Lower leg skin (tissue), 3 donors: ENCODE data around the gene PTH2.

Source experiments
- POLR2A ChIP-seq, 2 donors: fragments of 450-650 bp; IDR thresholded peaks; one replicate each; pipeline ENCODE4 v1.6.1; 2016 to 2017; ENCODE audit warnings: antibody characterized with exemption in 2 of 2, mild to moderate bottlenecking in 1 of 2, moderate library complexity in 1 of 2
- TF ChIP-seq, protein P1 (sequence below), 3 donors: fragments of 450-650 bp; IDR thresholded peaks; one replicate each; pipeline ENCODE4 v1.5.1; 2016; ENCODE audit warnings: antibody characterized with exemption in 3 of 3, mild to moderate bottlenecking in 3 of 3, moderate library complexity in 2 of 3

- TF ChIP-seq, protein P1, sequence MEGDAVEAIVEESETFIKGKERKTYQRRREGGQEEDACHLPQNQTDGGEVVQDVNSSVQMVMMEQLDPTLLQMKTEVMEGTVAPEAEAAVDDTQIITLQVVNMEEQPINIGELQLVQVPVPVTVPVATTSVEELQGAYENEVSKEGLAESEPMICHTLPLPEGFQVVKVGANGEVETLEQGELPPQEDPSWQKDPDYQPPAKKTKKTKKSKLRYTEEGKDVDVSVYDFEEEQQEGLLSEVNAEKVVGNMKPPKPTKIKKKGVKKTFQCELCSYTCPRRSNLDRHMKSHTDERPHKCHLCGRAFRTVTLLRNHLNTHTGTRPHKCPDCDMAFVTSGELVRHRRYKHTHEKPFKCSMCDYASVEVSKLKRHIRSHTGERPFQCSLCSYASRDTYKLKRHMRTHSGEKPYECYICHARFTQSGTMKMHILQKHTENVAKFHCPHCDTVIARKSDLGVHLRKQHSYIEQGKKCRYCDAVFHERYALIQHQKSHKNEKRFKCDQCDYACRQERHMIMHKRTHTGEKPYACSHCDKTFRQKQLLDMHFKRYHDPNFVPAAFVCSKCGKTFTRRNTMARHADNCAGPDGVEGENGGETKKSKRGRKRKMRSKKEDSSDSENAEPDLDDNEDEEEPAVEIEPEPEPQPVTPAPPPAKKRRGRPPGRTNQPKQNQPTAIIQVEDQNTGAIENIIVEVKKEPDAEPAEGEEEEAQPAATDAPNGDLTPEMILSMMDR (IDR thresholded peaks at IDR 0.05), result no peak
- no peak for TF ChIP-seq POLR2A (IDR thresholded peaks at IDR 0.05)
Observed at GRCh38 chr19:49431330-49431749, 8.1 kb upstream of the PTH2 start.
